Pancreas (tissue), 10 donors: ENCODE results near the gene ITSN1. TPM values are rescaled to one million over a fixed set of nuclear protein-coding genes. Genes with fewer than 3 reads are reported as not detected.
"Not testable (repeated sequence)": the region's sequence is repeated elsewhere in the genome, so short reads cannot be mapped to it uniquely, and the experiment has no call there.

ENCODE experiments used
- ATAC-seq, 4 donors: fragments of 200-7000 bp; cut with Tn5 transposase; one replicate each; pipeline versions ENCODE4 v1.8.0 to v1.9.1; 2020; ENCODE audit warnings: mild to moderate bottlenecking in 4 of 4, moderate library complexity in 4 of 4
- DNase-seq, 6 donors: peaks; one replicate each; pipeline ENCODE4 v3.0.0-alpha.2; 2020
- FAIRE-seq: peaks from 2 replicates; lab custom pipeline; 2012; peaks lifted over from hg19 to GRCh38; lab: Jason Lieb, UNC
- H3K27ac ChIP-seq, 4 donors: fragments of 200-600 bp; sonication (generic); 1 replicate in 3 of 4; 2 replicates in 1 of 4; pipeline versions ENCODE4 v1.5.0 to v1.8.0; 2020
- H3K27me3 ChIP-seq, 4 donors: fragments of 200-600 bp; one replicate each; pipeline ENCODE4 v1.8.0; 2021
- H3K36me3 ChIP-seq, 3 donors: fragments of 200-600 bp; sonication (generic) in 1 of 3; one replicate each; pipeline versions ENCODE4 v1.5.0 to v1.8.0; 2020 to 2021
- H3K4me1 ChIP-seq, 3 donors: fragments of 200-600 bp; one replicate each; pipeline ENCODE4 v1.8.0; 2021
- H3K4me3 ChIP-seq, 4 donors: fragments of 200-600 bp; sonication (generic) in 2 of 4; one replicate each; pipeline versions ENCODE4 v1.5.0 to v1.8.0; 2020 to 2021
- H3K9me3 ChIP-seq, 4 donors: fragments of 200-600 bp; one replicate each; pipeline ENCODE4 v1.8.0; 2021
- WGBS, 2 donors: extraction: QIAGEN DNeasy Blood & Tissue Kit; methylation state at CpG; one replicate each; pipeline ENCODE4 v1.1.7; 2013; 5-methylcytosine and 5-hydroxymethylcytosine counted together
- intact Hi-C, 3 donors: fragments of 100-400 bp; cut with DNase I; formaldehyde crosslinking; loops; one replicate each; pipeline versions ENCODE4 v1.11.1 to v1.14.2; 2022
- polyA plus RNA-seq, 2 donors: library from polyadenylated mRNA; stranded (reverse); fragments of 200-250 nt; gene quantifications; one replicate each; pipeline ENCODE4 v1.2.3, GENCODE V29; 2013
- total RNA-seq, 6 donors: library from RNA; stranded (reverse); fragmentation: NEBNext Ultra II Directional in 4 of 6; extraction: Animal tissue kit (Norgen Biotek cat#: 25700) in 4 of 6; gene quantifications; one replicate each; pipeline versions ENCODE4 v1.2.1 to v1.2.4, GENCODE V29; 2021 to 2023
- TF ChIP-seq, protein P1 (sequence below), 4 donors: fragments of 200-600 bp; sonication (generic) in 3 of 4; IDR thresholded peaks; one replicate each; pipeline versions ENCODE4 v1.5.0 to v1.8.0; 2021; ENCODE audit warnings: antibody characterized with exemption in 4 of 4
- donor health status: healthy with polysubstance abuse.
- donor health status: DM: no; HTN: no; CAD: no; lungs with moderate emphysema.
- donor health status: DM: no; HTN: no; CAD: no.
- donor health status: control.
- donor health status: control.
- donor health status: Bipolar disorder and iron deficiency.
- donor health status: DM: yes; HTN: yes; CAD: no.
- donor health status: DM: no; HTN: no; CAD: no.
- donor health status: DM: no; HTN: no; CAD: no.
- donor health status: DM: yes; HTN: yes; CAD: no.

Gene ITSN1
- total and polyA plus RNA-seq, 8 donors = 3.5 to 19.4 (median 6.0) TPM

DNA sequence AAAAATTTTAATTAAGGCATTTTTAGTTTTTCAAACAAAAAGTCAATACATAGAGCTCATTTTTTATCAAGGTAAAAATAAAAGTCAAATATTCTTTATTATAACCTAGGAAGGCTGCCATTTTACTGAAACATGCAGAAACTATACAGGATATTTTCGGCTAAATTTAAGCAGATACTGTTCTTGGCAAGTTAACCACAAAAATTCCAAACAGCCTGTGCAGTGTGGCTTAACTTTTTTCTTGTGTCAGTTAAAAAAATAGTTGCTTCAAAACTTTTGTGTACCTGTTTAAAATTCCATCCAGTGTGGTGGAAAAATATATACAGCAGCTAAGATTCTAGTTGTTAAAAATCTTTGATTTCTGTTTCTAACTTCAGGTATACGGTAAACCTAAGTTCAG lies 138.3 kb downstream of the ITSN1 start:
- FAIRE-seq (no peak), DNase-seq (no peak), ATAC-seq (no peak)
- no peaks in the 10 kb centered on the region for H3K4me1 ChIP-seq
- no peak overlapping the region for H3K4me3 ChIP-seq
- H3K9me3 ChIP-seq = no peaks in the 10 kb centered on the region
- no peaks in the 10 kb centered on the region for H3K27me3 ChIP-seq
- H3K27ac ChIP-seq = no peak overlapping the region
- TF ChIP-seq, protein P1, sequence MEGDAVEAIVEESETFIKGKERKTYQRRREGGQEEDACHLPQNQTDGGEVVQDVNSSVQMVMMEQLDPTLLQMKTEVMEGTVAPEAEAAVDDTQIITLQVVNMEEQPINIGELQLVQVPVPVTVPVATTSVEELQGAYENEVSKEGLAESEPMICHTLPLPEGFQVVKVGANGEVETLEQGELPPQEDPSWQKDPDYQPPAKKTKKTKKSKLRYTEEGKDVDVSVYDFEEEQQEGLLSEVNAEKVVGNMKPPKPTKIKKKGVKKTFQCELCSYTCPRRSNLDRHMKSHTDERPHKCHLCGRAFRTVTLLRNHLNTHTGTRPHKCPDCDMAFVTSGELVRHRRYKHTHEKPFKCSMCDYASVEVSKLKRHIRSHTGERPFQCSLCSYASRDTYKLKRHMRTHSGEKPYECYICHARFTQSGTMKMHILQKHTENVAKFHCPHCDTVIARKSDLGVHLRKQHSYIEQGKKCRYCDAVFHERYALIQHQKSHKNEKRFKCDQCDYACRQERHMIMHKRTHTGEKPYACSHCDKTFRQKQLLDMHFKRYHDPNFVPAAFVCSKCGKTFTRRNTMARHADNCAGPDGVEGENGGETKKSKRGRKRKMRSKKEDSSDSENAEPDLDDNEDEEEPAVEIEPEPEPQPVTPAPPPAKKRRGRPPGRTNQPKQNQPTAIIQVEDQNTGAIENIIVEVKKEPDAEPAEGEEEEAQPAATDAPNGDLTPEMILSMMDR (IDR thresholded peaks at IDR 0.05) = no peak
- WGBS, 2 donors = 85 to 97% methylated on average over 2 of the region's 2 CpGs
- intact Hi-C loops = no loop called here
- no peaks in the 10 kb centered on the region for H3K36me3 ChIP-seq

DNA sequence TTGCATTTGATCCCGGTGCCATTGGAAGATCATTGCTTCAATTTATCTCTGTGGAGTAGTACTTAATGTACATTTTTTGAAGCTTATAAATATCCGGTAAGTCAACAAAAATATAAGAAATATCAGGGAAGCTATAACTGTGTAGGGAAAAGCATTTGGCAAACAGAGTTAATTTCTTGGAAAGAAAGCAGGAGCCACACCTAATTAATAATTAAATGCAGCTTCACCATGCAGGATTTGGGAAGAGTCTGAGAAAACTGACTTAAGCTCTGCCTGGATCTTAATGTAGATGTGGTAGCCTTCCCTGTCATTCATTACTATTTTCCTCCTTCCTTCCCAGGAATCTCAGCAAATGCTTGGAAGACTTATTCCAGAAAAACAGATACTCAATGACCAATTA lies 138.8 kb downstream of the ITSN1 start:
- TF ChIP-seq, protein P1 (IDR thresholded peaks at IDR 0.05) = no peak
- Histone ChIP-seq H3K9me3 (no peaks in the 10 kb centered on the region), H3K4me1 (no peaks in the 10 kb centered on the region), H3K27ac (no peak overlapping the region), H3K36me3 (no peaks in the 10 kb centered on the region), H3K27me3 (no peaks in the 10 kb centered on the region), H3K4me3 (no peak overlapping the region)
- FAIRE-seq (no peak), DNase-seq (no peak), ATAC-seq (no peak)
- intact Hi-C loops = no loop called here
- WGBS, 2 donors = 95 to 97% methylated on average over 2 of the region's 2 CpGs

DNA sequence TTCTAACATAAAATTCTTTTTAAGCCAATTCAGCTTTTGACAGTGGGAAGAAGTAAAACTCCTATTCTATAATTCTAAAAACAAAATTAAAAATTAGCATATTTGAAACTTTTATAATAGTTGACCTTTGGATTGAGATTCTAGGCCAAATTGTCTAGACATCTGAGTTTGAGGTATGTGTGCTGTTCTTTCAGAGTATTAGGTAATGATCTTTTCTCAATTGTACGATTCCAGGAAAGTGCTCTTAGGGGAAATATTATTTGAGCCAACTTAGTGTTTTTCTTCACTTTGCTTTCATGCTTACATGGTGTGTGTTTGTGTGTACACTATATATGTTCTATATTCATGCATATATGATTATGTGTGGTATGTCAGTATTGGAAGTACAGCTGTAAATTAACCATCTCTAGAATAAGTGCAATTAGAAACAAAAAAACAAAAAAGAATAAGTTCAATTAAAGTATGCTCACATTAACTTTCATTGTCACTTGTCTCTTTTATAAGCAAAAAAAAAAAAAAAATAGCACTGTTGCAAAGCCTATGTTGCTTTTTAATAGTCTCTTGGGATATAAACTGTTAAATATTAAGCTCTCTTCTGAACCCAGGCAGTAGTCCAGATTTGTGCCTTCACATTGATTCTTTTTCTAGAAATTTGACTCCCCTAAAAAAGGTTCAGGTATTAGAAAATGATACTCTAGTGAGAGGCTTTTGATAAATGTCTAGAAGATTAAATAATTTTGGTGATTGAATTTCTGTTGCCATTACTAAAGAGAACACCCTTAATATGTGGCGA lies 141.1 kb downstream of the ITSN1 start:
- Histone ChIP-seq H3K27ac (no peak overlapping the region), H3K36me3 (no peaks in the 10 kb centered on the region), H3K27me3 (no peaks in the 10 kb centered on the region), H3K9me3 (no peaks in the 10 kb centered on the region), H3K4me3 (no peak overlapping the region), H3K4me1 (no peaks in the 10 kb centered on the region)
- DNase-seq (no peak), FAIRE-seq (no peak), ATAC-seq (no peak)
- WGBS, 2 donors = 79 to 84% methylated on average over 2 of the region's 2 CpGs
- intact Hi-C loops = no loop called here
- TF ChIP-seq, protein P1 (IDR thresholded peaks at IDR 0.05) = no peak

DNA sequence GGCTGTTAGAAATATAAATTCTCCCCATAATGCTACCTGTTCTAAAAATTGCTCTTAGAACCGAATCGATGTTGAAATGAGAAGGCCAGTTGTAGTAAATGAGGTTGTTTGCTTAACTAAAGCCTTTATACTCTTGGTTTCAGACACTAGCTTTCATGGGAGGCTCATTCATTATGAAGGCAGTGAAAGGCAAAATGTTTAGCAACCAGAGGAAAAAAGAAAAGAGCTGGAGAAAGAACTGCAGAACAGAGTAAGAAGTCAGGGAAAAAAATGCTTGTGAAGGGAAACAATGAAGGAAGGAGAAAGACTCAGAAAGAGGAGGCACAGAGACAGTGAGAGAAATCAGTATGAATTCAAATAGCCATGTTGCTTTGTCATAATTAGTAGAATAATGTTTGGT lies 145.1 kb downstream of the ITSN1 start:
- H3K27me3 ChIP-seq = no peaks in the 10 kb centered on the region
- intact Hi-C loops = no loop called here
- no peaks in the 10 kb centered on the region for H3K4me1 ChIP-seq
- FAIRE-seq (no peak), DNase-seq (no peak), ATAC-seq (no peak)
- WGBS, 2 donors = 80 to 95% methylated on average over 2 of the region's 2 CpGs
- H3K36me3 ChIP-seq = no peaks in the 10 kb centered on the region
- TF ChIP-seq, protein P1 (IDR thresholded peaks at IDR 0.05) = no peak
- no peak overlapping the region for H3K27ac ChIP-seq
- no peak overlapping the region for H3K4me3 ChIP-seq
- H3K9me3 ChIP-seq = no peaks in the 10 kb centered on the region

DNA sequence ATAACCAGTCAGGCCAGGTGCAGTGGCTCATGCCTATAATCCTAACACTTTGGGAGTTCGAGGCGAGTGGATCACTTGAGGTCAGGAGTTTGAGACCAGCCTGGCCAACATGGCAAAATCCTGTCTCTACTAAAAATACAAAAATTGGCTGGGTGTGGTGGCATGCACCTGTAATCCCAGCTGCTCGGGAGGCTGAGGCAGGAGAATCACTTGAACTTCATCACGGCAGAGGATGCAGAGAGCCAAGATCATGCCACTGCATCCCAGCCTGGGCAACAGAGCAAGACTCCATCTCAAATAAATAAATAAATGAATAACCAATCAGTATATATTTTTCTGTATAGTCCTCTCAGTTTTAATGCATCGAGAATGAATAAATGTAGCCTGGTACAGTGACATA lies 146.1 kb downstream of the ITSN1 start:
- FAIRE-seq, H3K36me3 ChIP-seq, H3K27ac ChIP-seq, H3K9me3 ChIP-seq, H3K27me3 ChIP-seq, intact Hi-C loops, H3K4me1 ChIP-seq, ATAC-seq, DNase-seq, H3K4me3 ChIP-seq: not testable (repeated sequence)
- WGBS, 2 donors = 84 to 95% methylated on average over 5 of the region's 5 CpGs
